NAMALWA (cell line): ENCODE measurements around the gene SYT1.
"Not testable (repeated sequence)": the region's sequence is repeated elsewhere in the genome, so short reads cannot be mapped to it uniquely, and the experiment has no call there.

Experiments used
- DNase-seq: peaks from one replicate; pipeline ENCODE4 v3.0.0-alpha.2; 2015; ENCODE audit warnings: low spot score

The SYT1 gene

DNA sequence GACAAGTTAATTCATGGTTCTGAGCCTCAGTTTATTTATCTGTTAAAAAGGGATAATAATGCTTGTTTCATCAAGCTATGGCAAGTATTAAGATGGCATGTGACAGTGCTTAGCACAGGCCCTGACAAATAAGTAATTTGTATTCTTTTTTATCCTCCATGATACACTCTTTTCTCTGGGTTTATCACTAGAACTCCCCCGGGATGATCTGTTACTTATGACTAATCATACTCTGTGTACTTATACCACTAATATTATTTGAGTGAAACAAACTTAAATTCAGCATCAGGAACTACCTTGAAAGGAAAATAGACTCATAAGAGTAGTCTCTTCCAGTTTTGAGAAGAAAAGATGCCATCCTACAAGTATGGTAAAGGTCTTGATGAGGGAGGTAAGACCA, 542.4 kb downstream of the SYT1 start:
- no peak for DNase-seq

DNA sequence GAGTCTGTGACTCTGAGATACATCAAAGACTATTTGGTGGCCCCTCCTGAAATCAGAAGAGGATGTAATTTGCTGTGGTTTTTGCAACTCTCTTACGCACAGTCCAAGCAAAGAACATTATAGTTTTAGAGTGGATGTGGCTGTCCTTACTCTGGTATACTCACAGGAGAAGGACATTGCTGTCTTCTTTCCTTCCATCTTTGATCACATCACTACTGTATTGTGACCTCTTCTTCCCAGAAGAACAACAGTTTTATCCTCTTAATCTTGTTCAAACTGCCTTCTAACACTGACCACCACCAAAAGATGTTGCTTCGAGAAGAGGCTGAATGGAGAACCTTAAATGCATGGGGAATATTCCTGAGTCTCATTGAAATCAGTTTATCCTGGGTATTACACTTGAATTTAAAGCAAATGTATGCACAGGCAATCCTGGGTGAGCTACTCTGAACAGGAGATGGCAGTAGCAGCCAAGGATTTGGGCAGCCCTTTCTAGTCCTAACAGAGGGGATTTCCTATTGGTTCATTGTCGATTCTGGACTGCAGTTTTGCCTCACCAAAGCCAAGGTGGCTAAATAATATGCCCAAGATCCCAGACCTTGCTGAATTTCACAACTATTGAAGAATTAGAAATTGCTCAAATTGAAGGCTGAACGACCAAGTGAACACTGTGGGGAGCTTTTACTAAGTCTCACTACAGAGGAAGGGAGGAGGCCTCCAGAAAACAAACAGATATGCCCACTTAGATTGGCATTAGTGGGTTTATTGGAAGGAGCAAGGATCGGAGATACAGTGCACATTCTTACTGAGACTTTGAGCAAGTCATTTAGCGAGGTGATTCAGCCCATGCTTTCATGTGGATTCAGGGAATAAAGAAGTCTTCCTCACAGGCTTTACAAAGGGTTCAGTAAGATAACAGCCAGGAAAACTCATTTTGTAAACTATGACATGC, 543.4 kb downstream of the SYT1 start:
- DNase-seq, result peak; percentile 78

DNA sequence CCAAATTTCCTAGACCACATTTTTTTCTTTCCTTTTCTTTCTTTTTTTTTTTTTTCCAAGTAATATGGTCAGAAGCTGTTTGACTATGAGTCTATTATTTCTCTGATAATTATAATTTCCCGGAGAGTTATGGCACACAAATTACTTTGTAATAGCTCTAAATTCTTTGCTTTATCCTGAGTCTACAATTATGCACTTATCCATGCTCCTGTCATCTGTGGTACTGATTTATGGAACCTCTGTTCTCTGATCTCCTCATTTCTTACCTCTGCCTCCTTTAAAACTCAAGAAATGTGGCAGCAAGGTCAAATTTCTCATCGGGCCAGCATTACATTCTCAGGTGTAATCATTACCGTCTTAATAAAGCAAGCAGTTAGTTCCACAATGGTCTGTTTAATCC, 544.1 kb downstream of the SYT1 start:
- DNase-seq, result no peak

DNA sequence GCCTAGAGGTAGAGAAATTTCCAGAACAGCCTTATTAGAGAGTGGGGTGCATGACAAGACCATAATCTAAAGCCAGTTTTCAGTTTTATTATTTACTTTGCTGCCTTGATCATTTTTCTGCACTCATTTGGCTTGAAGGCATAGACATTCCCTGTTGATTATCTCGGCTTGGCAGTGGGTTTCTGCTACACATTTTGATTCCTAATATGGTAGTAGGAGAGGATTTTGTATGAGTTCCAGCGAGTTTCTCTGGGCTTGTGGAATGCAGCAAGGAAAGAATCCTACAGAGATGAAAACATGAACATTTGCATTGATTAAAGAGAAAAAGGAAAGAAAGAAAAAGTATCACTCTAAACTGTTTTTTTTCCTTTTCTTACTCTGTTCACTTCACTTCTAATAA, 545.0 kb downstream of the SYT1 start:
- DNase-seq, result no peak

DNA sequence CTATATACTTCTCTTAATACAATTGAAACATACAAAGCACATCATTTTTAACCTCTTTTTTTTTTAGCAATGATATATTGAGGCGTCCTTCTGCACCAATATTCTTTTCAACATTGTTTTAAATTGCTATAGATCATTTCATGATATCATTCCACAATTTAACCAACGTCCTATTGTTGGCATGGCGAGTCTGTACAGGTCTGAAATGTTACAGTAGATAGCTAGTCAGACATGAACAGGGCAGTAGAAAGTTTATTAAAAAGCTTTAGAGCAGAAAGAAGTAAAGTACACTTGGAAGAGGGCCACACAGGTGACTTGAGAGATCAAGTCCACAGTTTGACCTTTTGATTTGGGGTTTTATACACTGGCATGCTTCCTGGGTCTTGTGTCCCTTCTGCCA, 547.2 kb downstream of the SYT1 start:
- DNase-seq, result no peak

DNA sequence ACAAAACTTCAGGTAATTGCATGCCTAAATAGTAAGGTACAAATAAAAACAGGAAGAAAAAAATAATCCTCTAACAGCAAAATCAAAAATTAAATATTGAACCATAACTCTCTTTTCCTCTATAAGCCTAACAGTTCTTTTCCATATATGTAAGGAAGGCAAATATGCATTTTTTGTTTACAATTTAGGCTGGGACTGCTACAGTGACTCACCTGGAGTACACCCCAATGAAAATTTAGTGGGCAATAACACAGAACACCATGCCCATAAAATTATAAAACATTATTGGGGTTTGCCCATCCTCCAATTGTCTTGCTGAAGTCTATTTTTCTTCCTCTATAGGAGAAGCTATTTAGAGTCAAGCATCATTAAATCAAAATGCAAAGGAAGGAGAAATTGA, 549.2 kb downstream of the SYT1 start:
- DNase-seq, result no peak

DNA sequence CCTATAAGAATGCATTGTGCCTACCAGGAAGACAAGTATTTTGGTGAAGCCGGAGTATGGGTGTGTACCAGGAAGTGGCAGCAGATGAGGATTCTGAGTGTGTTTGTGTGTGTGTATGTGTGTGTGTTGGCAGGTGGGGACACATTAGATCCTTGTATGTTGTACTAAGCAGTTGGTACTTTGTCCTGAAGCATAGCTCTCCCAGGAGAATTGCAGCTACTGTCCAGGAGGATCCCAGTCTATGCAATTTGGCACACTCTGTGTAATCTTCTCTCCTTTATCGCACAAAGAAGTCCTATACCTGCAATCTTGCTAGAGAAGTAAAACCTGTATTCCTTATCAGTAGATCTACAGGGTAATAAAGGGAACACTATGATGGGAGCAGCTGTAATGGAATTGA, 549.7 kb downstream of the SYT1 start:
- no peak for DNase-seq

DNA sequence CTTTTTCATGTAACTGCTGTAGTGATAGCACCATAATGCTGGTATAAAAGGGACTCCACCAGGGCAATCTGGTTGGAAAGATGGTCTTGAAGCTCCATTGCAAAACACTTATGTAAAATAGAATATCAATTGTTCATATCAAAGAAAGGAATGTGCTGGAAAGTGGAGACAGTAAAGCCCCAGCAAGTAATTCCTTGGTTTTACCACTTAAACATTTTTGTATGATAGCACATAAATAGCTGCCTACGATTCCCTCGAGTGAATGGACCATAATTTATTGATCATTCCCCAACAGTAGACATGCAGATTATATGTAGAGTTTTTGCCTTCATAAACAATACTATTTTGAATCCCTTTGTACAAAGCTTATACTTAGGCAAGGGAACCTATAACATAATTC, 550.7 kb downstream of the SYT1 start:
- no peak for DNase-seq

DNA sequence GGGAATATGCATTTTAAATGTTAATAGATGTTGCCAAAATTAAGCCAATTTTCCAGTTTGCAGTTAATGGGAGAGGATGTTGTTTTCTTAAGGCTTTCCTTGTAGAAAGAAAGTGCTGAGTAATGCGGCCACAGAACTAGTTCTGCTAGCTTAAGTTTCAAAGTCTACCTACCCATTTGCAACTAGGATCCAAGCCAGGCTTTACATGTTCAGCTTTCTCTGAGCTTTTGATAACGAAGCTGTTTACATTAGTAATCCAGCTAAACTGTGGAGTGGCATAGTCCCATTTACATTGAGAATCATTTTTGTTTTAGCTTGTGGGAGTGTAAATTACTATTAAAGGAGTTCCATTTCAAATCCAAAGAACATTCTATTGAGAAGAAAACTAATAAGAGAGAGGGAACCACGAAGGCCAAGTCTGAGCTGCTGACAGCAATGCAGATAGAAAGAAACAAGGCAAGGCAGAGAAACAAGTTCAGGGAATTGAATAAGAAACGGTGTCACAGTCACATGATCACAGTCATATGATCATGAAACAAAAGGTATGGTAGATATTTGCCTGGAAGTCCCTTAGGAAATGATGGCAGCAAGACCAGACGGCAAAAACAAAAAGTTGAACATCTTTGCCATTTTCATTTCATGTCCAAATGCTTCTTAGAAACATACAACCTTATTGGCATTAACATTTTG, 551.3 kb downstream of the SYT1 start:
- no peak for DNase-seq

DNA sequence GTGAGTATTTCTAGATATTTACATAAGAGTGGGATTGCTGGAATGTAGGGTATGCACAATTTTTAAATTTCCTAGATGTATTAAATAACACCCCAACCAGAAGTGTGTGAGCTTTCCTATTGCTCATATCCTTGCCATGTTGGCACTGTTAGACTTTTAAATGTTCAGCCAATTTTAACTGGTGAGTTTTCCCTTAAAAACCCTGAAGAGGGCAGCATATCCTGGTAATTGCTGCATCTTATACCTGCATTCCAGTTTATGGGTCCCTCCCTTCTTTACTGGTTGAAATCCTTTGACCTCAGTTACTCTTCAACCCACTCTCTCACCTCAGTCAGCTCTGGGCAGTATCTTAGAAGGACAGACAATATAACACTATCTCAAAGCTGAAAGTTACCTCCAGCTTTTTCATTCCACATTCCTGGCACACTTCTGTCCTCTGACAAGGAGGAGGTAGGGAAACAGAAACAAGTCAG, 555.6 kb downstream of the SYT1 start:
- peak; percentile 48 for DNase-seq

DNA sequence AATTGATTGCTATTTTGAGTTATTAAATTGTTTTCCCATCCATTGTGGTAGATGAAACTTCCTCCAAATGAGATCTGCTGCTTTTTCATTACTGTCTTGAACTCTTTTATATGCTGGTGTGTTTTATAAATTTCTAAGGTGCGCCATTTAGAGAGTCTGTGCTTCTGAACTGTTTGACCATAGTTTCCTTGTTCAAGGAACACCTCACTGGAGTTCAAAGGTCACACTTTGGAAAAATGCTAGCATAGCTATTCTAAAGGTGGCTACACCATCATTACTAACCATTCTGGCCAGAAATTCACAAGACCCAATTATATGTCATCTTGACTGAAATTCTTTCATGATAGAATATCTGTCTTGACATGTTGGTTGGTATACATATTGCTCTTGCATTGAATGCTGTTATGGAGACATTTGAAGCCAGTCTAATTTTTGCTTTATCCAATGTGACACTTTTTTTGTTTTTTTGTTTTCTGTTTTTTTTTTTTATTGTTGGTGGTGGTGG, 556.7 kb downstream of the SYT1 start:
- DNase-seq, result no peak

DNA sequence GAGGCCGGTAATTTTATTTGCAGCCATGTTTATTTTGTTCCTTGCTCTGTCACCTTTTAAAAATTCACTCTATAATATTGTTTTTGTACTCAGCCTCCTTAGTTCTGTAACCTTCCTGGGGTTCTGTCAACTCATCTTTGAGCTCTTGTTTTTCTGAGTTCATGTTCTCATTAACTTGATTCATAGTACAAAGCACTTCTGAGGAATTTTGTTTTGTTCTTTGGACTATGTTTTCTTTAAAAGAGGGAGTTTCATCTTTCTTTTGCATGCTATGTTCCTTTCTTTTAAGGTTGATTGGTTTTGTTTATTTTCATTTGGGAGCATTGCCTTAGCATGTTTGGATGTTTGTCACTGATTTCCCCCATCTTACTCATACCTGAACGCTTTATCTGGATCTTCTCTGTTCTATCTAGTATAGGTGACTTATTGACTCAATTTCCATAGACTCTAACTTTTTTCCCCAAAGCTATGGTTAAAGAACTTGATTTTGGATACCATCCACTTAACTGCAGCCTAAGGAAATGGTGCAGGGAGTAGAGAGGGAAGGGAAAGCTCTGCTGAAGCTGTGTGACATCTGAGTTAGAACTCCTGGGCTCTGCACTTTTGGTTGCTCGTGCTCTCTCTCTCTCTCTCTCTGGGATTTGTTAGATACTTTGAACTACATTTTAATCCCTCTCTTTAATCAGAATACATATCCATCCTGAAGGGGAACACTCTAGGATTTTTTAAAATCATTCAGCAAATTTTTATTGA, 557.7 kb downstream of the SYT1 start:
- DNase-seq, result no peak

DNA sequence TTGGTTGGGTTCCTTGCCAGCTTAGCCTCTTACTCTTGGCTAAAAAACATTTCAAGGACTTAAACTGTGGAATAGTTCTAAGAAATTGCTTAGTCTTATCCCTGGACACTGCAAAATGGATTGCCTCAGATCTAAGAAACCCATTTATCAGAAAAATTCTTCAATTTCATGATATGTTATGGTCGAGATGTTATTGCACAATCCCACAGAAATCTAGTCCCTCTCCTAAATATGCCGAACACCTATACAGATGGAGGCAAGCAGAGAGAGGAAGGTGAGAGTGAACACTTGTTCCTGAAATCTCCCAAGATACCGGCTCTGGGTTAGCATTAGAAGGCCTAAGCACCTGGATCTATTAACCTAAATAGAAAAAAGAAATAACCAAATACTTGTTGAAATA, 559.0 kb downstream of the SYT1 start:
- DNase-seq, result no peak

DNA sequence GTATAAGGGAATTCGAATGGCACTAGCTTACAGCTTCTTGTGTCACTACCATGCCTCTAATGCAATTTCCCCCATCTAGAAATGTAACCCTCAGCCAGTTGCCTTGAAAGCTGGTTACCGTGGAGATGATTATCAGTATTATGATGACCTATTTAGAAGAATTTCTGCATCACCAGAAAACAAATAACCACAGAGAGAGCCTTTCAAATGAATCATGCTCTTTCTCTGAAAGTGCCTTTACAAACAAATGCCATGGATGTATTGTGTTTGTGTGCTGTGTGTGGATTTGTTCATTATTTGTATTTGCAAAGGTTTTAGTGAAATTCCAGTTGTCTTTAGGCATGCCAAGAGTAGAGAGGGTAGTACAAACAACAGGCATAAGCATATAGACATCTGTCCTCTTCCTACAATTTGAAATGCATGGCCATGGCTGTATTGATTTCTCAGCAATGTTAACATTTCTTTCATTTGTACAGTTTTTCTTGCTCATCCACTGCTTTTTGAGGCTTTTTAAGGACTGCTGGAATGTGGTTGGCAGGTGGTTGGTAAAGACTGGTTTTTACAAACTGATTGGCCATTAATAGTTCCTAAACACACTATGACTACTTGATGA, 559.6 kb downstream of the SYT1 start:
- DNase-seq, result no peak

DNA sequence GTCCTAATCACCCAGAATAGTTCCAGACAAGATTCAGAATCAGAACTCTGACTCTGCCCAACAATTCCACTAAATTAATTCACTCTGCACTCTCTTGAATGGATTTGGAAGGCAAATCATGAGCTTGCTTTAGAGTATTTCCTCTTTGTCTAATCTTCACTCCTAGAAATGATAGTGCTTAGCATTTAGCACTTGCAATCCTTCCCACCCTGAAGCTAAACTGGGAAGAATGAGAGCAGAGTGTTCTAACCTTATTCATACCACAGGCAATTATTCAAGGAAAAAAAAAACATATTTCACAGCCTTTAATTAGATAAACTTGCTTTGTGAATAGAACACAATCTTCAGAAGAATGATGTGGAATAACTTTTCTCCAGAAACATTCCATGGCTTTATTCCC, 561.5 kb downstream of the SYT1 start:
- DNase-seq, result no peak

DNA sequence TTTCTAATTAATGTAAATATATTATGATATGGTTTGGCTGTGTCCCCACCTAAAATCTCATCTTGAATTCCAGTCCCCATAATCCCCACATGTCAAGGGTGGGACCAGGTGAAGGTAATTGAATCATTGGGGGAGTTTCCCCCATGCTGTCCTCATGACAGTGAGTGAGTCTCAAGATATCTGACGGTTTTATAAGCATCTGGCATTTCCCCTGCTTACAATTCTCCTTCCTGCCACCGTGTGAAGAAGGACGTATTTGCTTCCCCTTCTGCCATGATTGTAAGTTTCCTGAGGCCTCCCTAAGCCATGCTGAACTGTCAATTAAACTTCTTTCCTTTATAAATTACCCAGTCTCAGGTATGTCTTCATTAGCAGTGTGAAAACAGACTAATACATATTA, 562.2 kb downstream of the SYT1 start:
- DNase-seq, result not testable (repeated sequence)

DNA sequence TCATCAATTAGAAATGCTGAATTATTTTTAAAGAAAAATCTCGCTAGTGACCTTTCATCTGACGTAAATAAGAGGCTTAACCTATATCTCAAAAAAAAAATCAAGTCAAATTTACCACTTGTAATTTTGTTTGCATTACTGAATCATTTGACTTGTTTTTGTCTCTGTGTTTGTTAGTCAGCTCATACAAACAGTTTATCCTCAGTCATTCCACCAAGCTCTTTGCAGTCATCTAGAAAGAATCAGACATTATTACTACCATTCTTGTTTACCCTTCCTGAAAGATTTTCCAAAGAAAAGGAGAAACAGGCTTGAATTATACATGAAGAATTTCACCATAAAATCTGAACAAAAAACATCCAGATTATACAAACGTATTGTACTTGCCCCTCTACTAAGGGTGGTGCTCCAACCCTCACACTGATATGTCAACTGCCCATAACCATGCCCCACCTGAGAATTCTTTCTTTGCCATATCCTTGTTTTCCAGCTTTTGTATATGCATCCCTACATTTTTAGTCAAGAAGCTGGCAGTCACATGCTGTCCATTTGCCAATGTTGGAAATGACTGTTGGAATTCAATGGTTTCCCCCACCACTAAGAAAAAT, 569.0 kb downstream of the SYT1 start:
- no peak for DNase-seq

DNA sequence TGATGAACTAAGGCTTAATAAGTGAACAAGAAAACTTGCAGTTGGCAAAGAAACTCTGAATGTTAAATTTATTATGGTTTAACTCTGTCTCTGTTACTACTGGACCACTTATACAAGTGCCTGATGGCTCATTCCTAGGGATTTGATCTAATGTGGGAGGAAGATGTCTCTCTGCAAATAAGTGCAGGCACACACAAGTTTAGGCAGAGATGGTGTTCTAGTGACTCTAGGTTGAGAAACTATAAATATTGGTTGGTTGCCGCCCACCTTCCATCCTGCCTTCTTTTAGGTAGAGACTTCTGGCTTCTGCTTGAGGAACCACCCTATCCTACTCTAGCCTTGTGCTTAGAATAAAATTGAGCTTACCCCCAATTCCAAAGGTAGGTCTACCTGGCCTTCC, 570.0 kb downstream of the SYT1 start:
- DNase-seq, result no peak

DNA sequence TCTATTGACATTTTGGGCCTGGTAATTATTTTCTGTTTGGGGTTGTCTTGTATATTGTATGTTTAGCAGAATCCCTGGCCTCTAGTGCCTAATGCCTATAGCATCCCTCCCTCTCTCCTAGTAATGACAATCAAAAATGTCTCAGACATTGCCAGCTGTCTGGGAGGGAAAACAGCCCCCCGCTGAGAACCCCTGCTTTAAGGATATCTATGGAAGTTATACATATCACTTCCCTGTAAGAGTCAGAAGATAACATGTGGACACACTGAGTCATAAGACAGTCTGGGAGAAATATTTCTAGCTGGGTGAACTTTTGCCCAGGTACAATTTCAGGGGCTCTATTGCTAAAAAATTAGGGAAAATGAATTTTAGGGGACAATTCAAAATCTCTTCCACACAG, 571.2 kb downstream of the SYT1 start:
- no peak for DNase-seq

DNA sequence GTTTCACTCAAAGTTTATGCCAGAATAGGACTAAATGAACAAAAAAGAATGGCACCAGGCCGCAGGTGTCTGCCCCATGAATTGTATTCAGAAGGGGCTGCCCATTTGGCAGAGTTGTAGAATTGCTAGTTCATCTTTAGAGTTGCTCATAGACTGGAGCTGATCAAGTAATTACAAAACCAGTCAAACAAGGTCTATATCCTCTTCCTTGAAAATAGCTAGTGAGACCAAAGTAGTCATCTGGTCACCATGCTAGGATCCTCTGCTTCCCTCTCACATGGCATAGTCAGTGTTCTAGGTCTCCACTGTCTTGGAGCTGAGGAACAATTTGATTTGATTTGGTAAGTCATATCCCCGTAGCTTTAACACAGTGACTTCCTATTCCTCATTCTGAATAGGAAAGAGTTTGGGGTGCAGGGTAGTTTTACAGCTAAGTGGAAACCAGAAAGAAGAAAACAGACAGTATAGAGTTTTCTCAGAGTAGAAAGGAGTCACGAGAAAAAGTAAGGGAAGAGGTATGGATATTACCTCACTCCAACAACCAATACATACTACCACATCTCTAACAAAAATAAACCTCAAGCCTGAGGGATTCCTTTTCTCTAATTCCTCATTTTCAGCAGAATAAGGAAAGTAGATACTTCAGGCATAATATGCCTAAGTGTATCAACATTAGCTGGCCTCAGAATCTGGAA, 574.1 kb downstream of the SYT1 start:
- no peak for DNase-seq
